Ovary (tissue), 9 donors: ENCODE measurements around the gene WDR7. TPM values are rescaled to one million over a fixed set of nuclear protein-coding genes. Genes with fewer than 3 reads are reported as not detected.

Experiments used
- DNase-seq, 5 donors: peaks; one replicate each; pipeline ENCODE4 v3.0.0-alpha.2; 2019 to 2020
- H3K27ac ChIP-seq, 2 donors: fragments of 200-600 bp; one replicate each; pipeline versions ENCODE4 v1.5.1 to v1.8.0; 2019 to 2022
- H3K27me3 ChIP-seq: fragments of 200-600 bp; one replicate; pipeline ENCODE4 v1.8.0; 2022
- H3K36me3 ChIP-seq: fragments of 200-600 bp; sonication (generic); one replicate; pipeline ENCODE4 v1.5.1; 2019
- H3K4me1 ChIP-seq: one replicate; pipeline ENCODE4 v1.8.1; 2013; ENCODE audit warnings: mild to moderate bottlenecking, moderate library complexity; ENCODE audit not compliant: insufficient read depth
- H3K4me3 ChIP-seq: fragments of 200-600 bp; sonication (generic); one replicate; pipeline ENCODE4 v1.5.1; 2017
- H3K9me3 ChIP-seq, 2 donors: fragments of 200-600 bp in 1 of 2; sonication (generic) in 1 of 2; one replicate each; pipeline versions ENCODE4 v1.5.1 to v1.8.1; 2013 to 2019; ENCODE audit warnings: mild to moderate bottlenecking in 1 of 2, moderate library complexity in 1 of 2
- EP300 ChIP-seq: sonication (generic); formaldehyde crosslinking; IDR thresholded peaks from one replicate; pipeline ENCODE4 v1.6.1; 2017; ENCODE audit warnings: antibody characterized with exemption
- POLR2A ChIP-seq: fragments of 450-650 bp; IDR thresholded peaks from one replicate; pipeline ENCODE4 v1.6.1; 2017; ENCODE audit warnings: antibody characterized with exemption, mild to moderate bottlenecking, moderate library complexity
- WGBS, 3 donors: extraction: QIAGEN DNeasy Blood & Tissue Kit in 1 of 3; methylation state at CpG; one replicate each; pipeline versions ENCODE4 v1.1.5 to v1.1.7; 2013 to 2017; 5-methylcytosine and 5-hydroxymethylcytosine counted together
- intact Hi-C, 4 donors: fragments of 100-400 bp; cut with DNase I; formaldehyde crosslinking; loops; one replicate each; pipeline versions ENCODE4 v1.11.0 to v1.15.1; 2022 to 2023
- polyA plus RNA-seq, 2 donors: library from polyadenylated mRNA; stranded (reverse); fragments of 200-250 nt in 1 of 2; fragments of 350-450 nt in 1 of 2; fragmentation: Illumina TruSeq in 1 of 2; extraction: RNeasy Lipid Tissue Mini Kit (QIAGEN cat#74804) in 1 of 2; gene quantifications; one replicate each; pipeline ENCODE4 v1.2.3, GENCODE V29; 2013 to 2014
- total RNA-seq, 7 donors: library from RNA; depleted of rRNA in 2 of 7; stranded (reverse); fragments of >200 nt in 2 of 7; fragmentation: NEBNext Ultra II Directional in 3 of 7; extraction: Animal tissue kit (Norgen Biotek cat#: 25700) in 3 of 7; gene quantifications; one replicate each; pipeline versions ENCODE4 v1.1.0 to v1.2.4, GENCODE V29; 2016 to 2023
- TF ChIP-seq, protein P1 (sequence below), 3 donors: fragments of 450-650 bp in 2 of 3; fragments of 200-600 bp in 1 of 3; IDR thresholded peaks; one replicate each; pipeline versions ENCODE4 v1.5.1 to v1.8.0; 2016 to 2022; ENCODE audit warnings: antibody characterized with exemption in 3 of 3, mild to moderate bottlenecking in 1 of 3
- donor health status: DM: no; HTN: no; CAD: no; lungs with moderate emphysema.
- donor health status: DM: no; HTN: no; CAD: no.
- donor health status: Bipolar disorder and iron deficiency.
- donor health status: DM: yes; HTN: yes; CAD: no.
- donor health status: DM: no; HTN: no; CAD: no.
- donor health status: DM: yes; HTN: yes; CAD: no.

Gene WDR7
- total and polyA plus RNA-seq, 9 donors: 4.8 to 29.1 (median 24.7) TPM

GRCh38 chr18:56884511-56884910, 233.4 kb downstream of the WDR7 start:
- no peak for TF ChIP-seq POLR2A
- TF ChIP-seq, protein P1, sequence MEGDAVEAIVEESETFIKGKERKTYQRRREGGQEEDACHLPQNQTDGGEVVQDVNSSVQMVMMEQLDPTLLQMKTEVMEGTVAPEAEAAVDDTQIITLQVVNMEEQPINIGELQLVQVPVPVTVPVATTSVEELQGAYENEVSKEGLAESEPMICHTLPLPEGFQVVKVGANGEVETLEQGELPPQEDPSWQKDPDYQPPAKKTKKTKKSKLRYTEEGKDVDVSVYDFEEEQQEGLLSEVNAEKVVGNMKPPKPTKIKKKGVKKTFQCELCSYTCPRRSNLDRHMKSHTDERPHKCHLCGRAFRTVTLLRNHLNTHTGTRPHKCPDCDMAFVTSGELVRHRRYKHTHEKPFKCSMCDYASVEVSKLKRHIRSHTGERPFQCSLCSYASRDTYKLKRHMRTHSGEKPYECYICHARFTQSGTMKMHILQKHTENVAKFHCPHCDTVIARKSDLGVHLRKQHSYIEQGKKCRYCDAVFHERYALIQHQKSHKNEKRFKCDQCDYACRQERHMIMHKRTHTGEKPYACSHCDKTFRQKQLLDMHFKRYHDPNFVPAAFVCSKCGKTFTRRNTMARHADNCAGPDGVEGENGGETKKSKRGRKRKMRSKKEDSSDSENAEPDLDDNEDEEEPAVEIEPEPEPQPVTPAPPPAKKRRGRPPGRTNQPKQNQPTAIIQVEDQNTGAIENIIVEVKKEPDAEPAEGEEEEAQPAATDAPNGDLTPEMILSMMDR (IDR thresholded peaks at IDR 0.05): no peak
- TF ChIP-seq EP300: no peak
- 100% methylated on average over 1 of the region's 1 CpG for WGBS, 3 donors
- no peak for DNase-seq

DNA sequence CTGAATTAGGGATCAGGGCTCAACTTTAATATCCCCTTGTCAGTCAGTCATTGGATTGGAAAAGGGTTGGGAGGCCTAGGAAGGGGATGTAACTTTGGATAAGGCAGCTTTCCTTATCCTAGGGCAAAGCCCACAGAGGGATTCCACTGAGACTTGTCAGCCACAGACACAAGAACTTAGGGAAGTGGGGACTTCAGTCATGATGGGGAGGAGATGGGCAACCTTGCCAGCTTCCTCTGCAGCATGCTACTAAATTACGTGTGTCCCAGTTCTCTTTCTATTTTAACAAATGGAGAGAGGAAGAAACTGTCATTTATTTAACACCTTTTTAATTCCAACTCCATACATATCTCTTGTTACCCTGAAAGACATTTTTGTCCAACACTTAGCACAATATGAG, 237.8 kb downstream of the WDR7 start:
- Histone ChIP-seq H3K27me3 (no peaks in the 10 kb centered on the region), H3K9me3 (no peaks in the 10 kb centered on the region), H3K36me3 (no peaks in the 10 kb centered on the region), H3K27ac (no peak overlapping the region), H3K4me3 (no peak overlapping the region), H3K4me1 (no peaks in the 10 kb centered on the region)
- intact Hi-C loops: no loop called here
- TF ChIP-seq, protein P1 (IDR thresholded peaks at IDR 0.05): no peak
- TF ChIP-seq EP300: no peak
- TF ChIP-seq POLR2A: no peak
- 72 to 89% (median 83%) methylated on average over 1 of the region's 1 CpG for WGBS, 3 donors
- DNase-seq: no peak

More at GRCh38 chr18:56884511-56884910, 233.4 kb downstream of the WDR7 start:
- intact Hi-C loops: no loop called here
- Histone ChIP-seq H3K4me3 (no peak overlapping the region), H3K9me3 (no peaks in the 10 kb centered on the region), H3K36me3 (no peaks in the 10 kb centered on the region), H3K4me1 (no peaks in the 10 kb centered on the region), H3K27me3 (no peaks in the 10 kb centered on the region), H3K27ac (no peak overlapping the region)

- WGBS, 3 donors: 80 to 84% (median 83%) methylated on average over 2 of the region's 2 CpGs
- Histone ChIP-seq H3K9me3 (no peaks in the 10 kb centered on the region), H3K27me3 (no peaks in the 10 kb centered on the region), H3K36me3 (no peaks in the 10 kb centered on the region), H3K27ac (no peak overlapping the region), H3K4me3 (no peak overlapping the region), H3K4me1 (no peaks in the 10 kb centered on the region)
- intact Hi-C loops: no loop called here
- TF ChIP-seq POLR2A (no peak), EP300 (no peak)
- TF ChIP-seq, protein P1 (IDR thresholded peaks at IDR 0.05): no peak
- no peak for DNase-seq
Measured at GRCh38 chr18:56889621-56890020, 238.5 kb downstream of the WDR7 start.

GRCh38 chr18:56890632-56891031, 239.5 kb downstream of the WDR7 start:
- Histone ChIP-seq H3K9me3 (no peaks in the 10 kb centered on the region), H3K4me3 (no peak overlapping the region), H3K36me3 (no peaks in the 10 kb centered on the region), H3K4me1 (no peaks in the 10 kb centered on the region), H3K27me3 (no peaks in the 10 kb centered on the region), H3K27ac (no peak overlapping the region)
- intact Hi-C loops: no loop called here
- 39 to 59% (median 51%) methylated on average over 1 of the region's 1 CpG for WGBS, 3 donors
- DNase-seq: no peak
- TF ChIP-seq, protein P1 (IDR thresholded peaks at IDR 0.05): no peak
- TF ChIP-seq POLR2A: no peak
- no peak for TF ChIP-seq EP300

DNA sequence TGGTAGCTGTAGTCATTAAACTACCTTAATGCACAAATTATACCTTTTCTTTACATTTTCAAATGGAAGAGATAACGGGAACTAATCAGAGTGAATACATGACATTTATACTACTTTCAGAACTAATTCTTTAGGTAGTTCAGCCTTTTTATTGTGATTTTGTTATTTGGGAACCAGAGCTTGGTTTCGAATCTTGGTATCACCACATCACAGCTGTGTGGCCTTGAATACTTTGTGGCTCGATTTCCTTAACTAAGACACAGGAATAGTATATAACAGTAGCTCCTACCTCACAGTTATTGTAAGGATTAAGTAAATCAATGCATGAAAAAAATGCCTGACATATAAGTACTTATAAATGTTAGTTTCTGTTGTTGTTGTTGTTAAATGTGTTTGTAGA, 240.0 kb downstream of the WDR7 start:
- WGBS, 3 donors: 57 to 71% (median 65%) methylated on average over 3 of the region's 3 CpGs

More for the DNA sequence above, 240.0 kb downstream of the WDR7 start:
- no peaks in the 10 kb centered on the region for H3K36me3 ChIP-seq
- TF ChIP-seq, protein P1 (IDR thresholded peaks at IDR 0.05): no peak
- TF ChIP-seq EP300: no peak
- TF ChIP-seq POLR2A: no peak
- no peaks in the 10 kb centered on the region for H3K4me1 ChIP-seq
- H3K9me3 ChIP-seq: no peaks in the 10 kb centered on the region
- DNase-seq: no peak
- no peaks in the 10 kb centered on the region for H3K27me3 ChIP-seq
- no peak overlapping the region for H3K4me3 ChIP-seq
- no peak overlapping the region for H3K27ac ChIP-seq
- intact Hi-C loops: no loop called here
